Neural progenitor cell (in vitro differentiated cells): ENCODE results near the gene SMARCD3.

Source experiments
- EZH2 ChIP-seq: fragments of 200-600 bp; sonication (generic); IDR thresholded peaks from 2 replicates; pipeline ENCODE4 v1.6.1; 2017; ENCODE audit warnings: antibody characterized with exemption, mild to moderate bottlenecking, moderate library complexity
- EZH2phosphoT487 ChIP-seq: fragments of 200-600 bp; sonication (generic); IDR thresholded peaks from 2 replicates; pipeline ENCODE4 v1.6.1; 2017; ENCODE audit warnings: antibody characterized with exemption
- TF ChIP-seq, protein P1 (sequence below): fragments of 200-600 bp; sonication (generic); IDR thresholded peaks from 2 replicates; pipeline ENCODE4 v1.5.1; 2017; ENCODE audit warnings: antibody characterized with exemption, mild to moderate bottlenecking

DNA sequence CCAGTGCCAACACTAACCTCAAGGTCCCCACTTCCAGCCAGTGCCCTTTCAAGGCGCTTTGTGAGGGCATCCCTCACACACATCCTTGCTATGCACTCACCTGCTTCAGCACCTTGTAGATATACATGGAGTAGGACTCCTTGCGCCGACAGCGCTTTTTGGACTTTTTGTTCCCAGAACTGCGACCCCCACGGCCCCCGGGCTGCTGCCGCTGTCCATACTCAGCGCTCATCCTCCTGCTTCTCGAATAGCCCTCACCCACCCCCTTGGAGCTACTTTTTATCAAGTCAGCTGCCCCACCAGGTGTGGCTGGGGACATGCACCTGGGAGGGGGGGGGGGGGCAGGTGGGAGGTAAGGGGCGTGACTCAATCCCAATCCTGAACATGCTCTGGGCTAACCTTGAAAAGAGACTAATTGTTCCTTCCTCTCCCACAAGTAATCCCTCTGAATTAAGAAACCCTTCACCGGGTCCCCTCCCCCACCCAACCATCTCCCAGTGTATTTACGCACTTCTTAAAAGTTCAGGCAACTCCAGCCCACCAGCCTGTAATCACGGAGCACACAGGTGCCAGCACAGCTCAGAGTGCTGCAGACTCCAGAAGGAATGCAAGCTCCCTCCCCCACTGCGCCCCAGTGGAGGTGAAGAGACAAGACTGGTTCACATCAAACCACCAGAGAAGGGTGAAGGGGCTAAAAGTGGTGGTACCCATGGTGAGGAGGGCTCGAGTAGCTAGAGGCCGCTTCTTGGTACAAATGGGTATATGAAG lies 38.2 kb downstream of the SMARCD3 start, which contains the start of gene H2BK1:
- no peak for TF ChIP-seq EZH2
- TF ChIP-seq, protein P1, sequence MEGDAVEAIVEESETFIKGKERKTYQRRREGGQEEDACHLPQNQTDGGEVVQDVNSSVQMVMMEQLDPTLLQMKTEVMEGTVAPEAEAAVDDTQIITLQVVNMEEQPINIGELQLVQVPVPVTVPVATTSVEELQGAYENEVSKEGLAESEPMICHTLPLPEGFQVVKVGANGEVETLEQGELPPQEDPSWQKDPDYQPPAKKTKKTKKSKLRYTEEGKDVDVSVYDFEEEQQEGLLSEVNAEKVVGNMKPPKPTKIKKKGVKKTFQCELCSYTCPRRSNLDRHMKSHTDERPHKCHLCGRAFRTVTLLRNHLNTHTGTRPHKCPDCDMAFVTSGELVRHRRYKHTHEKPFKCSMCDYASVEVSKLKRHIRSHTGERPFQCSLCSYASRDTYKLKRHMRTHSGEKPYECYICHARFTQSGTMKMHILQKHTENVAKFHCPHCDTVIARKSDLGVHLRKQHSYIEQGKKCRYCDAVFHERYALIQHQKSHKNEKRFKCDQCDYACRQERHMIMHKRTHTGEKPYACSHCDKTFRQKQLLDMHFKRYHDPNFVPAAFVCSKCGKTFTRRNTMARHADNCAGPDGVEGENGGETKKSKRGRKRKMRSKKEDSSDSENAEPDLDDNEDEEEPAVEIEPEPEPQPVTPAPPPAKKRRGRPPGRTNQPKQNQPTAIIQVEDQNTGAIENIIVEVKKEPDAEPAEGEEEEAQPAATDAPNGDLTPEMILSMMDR: no peak
- TF ChIP-seq EZH2phosphoT487: no peak
